SK-N-MC (cell line): Measurements from ENCODE around the gene HCAR2.
"Not testable (repeated sequence)": the region's sequence is repeated elsewhere in the genome, so short reads cannot be mapped to it uniquely, and the experiment has no call there.

ENCODE experiments used
- DNase-seq: peaks from one replicate; pipeline ENCODE4 v3.0.0-alpha.2; 2011; ENCODE audit warnings: low read depth, low spot score
- H3K27ac ChIP-seq: fragments of 200-600 bp; sonication (generic); 2 replicates; pipeline ENCODE4 v1.5.1; 2016; ENCODE audit warnings: mixed run types
- H3K36me3 ChIP-seq: fragments of 200-600 bp; sonication (generic); 2 replicates; pipeline ENCODE4 v1.6.1; 2017; ENCODE audit warnings: antibody characterized with exemption, low read length, mixed read lengths; ENCODE audit not compliant: insufficient read depth
- H3K4me3 ChIP-seq: fragments of 200-600 bp; sonication (generic); 2 replicates; pipeline ENCODE4 v1.5.1; 2016
- H3K9ac ChIP-seq: fragments of 200-600 bp; sonication (generic); 2 replicates; pipeline ENCODE4 v1.8.0; 2017; ENCODE audit warnings: mixed run types, mixed read lengths; ENCODE audit not compliant: insufficient read length
- H3K9me3 ChIP-seq: fragments of 200-600 bp; sonication (generic); 2 replicates; pipeline ENCODE4 v1.6.1; 2017; ENCODE audit warnings: low read depth, mild to moderate bottlenecking, antibody characterized with exemption, low read length, moderate library complexity, mixed read lengths
- EZH2 ChIP-seq: fragments of 200-600 bp; sonication (generic); IDR thresholded peaks from one replicate; pipeline ENCODE4 v1.6.1; 2017; ENCODE audit warnings: antibody characterized with exemption
- FOXP2 ChIP-seq: optimal IDR thresholded peaks from 2 replicates; pipeline ENCODE3; 2011; ENCODE audit warnings: mild to moderate bottlenecking, moderate library complexity; ENCODE audit not compliant: insufficient read depth; ENCODE audit errors: extremely low read length, control extremely low read depth
- POLR2AphosphoS5 ChIP-seq: IDR thresholded peaks from 2 replicates; pipeline ENCODE4 v1.6.1; 2012; ENCODE audit warnings: mild to moderate bottlenecking, low read depth, low read length, borderline replicate concordance

The HCAR2 gene

GRCh38 chr12:122669397-122670070 is 33.6 kb downstream of the HCAR2 start:
- no peak overlapping the region for H3K4me3 ChIP-seq
- H3K36me3 ChIP-seq: no peaks in the 10 kb centered on the region
- no peak overlapping the region for H3K9ac ChIP-seq
- no peak for TF ChIP-seq FOXP2
- no peak for TF ChIP-seq POLR2AphosphoS5
- TF ChIP-seq EZH2: no peak
- no peak for DNase-seq
- H3K9me3 ChIP-seq: no peaks in the 10 kb centered on the region
- H3K27ac ChIP-seq: no peak overlapping the region

- DNase-seq: no peak
- H3K27ac ChIP-seq: no peak overlapping the region
- TF ChIP-seq FOXP2 (no peak), EZH2 (no peak), POLR2AphosphoS5 (no peak)
- H3K4me3 ChIP-seq: no peak overlapping the region
- no peaks in the 10 kb centered on the region for H3K9me3 ChIP-seq
- no peaks in the 10 kb centered on the region for H3K36me3 ChIP-seq
- no peak overlapping the region for H3K9ac ChIP-seq
Observed at GRCh38 chr12:122668268-122668667, 34.9 kb downstream of the HCAR2 start.

DNA sequence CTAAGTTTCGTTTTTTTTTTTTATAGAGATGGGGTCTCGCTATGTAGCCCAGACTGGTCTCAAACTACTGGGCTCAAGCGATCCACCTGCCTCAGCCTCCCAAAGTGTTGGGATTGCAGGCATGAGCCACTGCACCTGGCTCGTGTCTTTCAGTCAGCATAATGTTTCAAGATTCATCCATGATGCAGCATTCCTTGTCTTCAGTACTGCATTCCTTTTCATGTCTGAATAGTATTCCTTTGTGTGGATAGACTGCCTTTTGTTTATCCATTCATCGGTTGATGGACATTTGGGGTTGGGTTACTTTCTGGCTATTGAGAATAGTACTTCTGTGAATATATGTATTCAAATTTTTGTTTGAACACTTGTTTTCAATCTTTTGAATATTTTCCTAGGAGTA is 37.4 kb downstream of the HCAR2 start:
- DNase-seq: no peak
- no peaks in the 10 kb centered on the region for H3K9me3 ChIP-seq
- TF ChIP-seq FOXP2: no peak
- TF ChIP-seq EZH2: no peak
- TF ChIP-seq POLR2AphosphoS5: no peak
- no peak overlapping the region for H3K9ac ChIP-seq
- no peak overlapping the region for H3K27ac ChIP-seq
- H3K36me3 ChIP-seq: no peaks in the 10 kb centered on the region
- no peak overlapping the region for H3K4me3 ChIP-seq

DNA sequence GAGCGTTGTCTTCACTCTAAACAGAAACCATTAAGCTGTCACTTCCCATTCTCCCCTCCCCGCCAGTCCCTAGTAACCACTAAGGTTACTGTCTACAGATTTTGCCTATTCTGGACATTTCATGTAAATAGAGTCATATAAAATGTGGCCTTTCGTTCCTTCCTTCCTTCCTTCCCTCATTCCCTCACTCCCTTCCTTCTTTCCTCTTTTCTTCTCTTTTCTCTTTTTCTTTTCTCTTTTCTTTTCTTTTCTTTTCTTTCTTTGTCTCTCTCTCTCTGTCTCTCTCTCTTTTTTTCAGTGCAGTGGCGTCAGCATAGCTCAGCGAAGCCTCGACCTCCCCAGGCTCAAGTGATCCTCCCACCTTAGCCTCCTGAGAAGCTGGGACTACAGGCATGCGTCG is 37.8 kb downstream of the HCAR2 start:
- no peak overlapping the region for H3K9ac ChIP-seq
- TF ChIP-seq EZH2: no peak
- TF ChIP-seq FOXP2: no peak
- TF ChIP-seq POLR2AphosphoS5: no peak
- H3K36me3 ChIP-seq: no peaks in the 10 kb centered on the region
- H3K9me3 ChIP-seq: no peaks in the 10 kb centered on the region
- no peak overlapping the region for H3K27ac ChIP-seq
- H3K4me3 ChIP-seq: no peak overlapping the region
- no peak for DNase-seq

DNA sequence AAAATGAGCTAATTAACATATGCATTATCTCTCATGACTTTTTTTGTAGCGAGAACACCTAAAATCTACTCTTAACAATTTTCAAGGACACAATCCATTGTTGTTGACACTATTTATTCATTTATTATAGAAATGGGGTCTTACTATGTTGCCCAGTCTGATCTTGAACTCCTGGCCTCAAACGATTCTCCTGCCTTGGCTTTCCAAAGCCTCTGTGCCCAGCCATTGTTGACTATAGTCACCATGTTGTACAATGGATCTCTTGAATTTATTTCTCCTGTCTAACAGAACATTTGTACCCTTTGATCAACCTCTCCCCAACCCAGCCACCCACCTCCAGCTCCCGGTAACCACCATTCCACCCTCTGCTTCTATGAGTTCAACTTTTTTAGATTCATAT is 41.2 kb downstream of the HCAR2 start:
- no peak for DNase-seq
- Histone ChIP-seq H3K4me3 (no peak overlapping the region), H3K9me3 (no peaks in the 10 kb centered on the region), H3K27ac (no peak overlapping the region), H3K36me3 (no peaks in the 10 kb centered on the region), H3K9ac (no peak overlapping the region)
- no peak for TF ChIP-seq POLR2AphosphoS5
- no peak for TF ChIP-seq FOXP2
- TF ChIP-seq EZH2: no peak

- no peak overlapping the region for H3K27ac ChIP-seq
- no peak for DNase-seq
- TF ChIP-seq FOXP2 (no peak), EZH2 (no peak), POLR2AphosphoS5 (no peak)
- H3K36me3 ChIP-seq: no peaks in the 10 kb centered on the region
- H3K4me3 ChIP-seq: no peak overlapping the region
- no peak overlapping the region for H3K9ac ChIP-seq
- no peaks in the 10 kb centered on the region for H3K9me3 ChIP-seq
Observed at GRCh38 chr12:122661246-122661645, 41.9 kb downstream of the HCAR2 start.

GRCh38 chr12:122659579-122659978 is 43.6 kb downstream of the HCAR2 start:
- Histone ChIP-seq H3K27ac (no peak overlapping the region), H3K4me3 (no peak overlapping the region), H3K36me3 (no peaks in the 10 kb centered on the region), H3K9me3 (no peaks in the 10 kb centered on the region), H3K9ac (no peak overlapping the region)
- TF ChIP-seq FOXP2 (no peak), POLR2AphosphoS5 (no peak), EZH2 (no peak)
- DNase-seq: no peak

- Histone ChIP-seq H3K9ac (no peak overlapping the region), H3K9me3 (no peaks in the 10 kb centered on the region), H3K27ac (no peak overlapping the region), H3K4me3 (no peak overlapping the region), H3K36me3 (no peaks in the 10 kb centered on the region)
- TF ChIP-seq POLR2AphosphoS5 (no peak), FOXP2 (no peak), EZH2 (no peak)
- DNase-seq: no peak
Observed at GRCh38 chr12:122656298-122656697, 46.9 kb downstream of the HCAR2 start.

DNA sequence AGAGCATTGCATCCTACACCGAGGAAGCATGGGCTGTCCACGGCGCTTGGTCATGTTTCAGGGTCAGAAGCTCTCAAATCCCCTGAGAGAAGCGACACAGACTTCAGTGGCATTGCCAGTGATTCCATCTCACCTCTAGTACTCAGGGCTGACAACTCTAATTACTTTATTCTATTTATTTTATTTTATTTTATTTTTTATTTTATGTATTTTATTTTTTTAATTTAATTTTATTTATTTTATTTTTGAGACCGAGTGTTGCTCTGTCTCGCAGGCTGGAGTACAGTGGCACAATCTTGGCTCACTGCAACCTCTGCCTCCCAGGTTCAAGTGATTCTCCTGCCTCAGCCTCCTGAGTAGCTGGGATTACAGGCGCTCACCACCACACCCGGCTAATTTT is 49.9 kb downstream of the HCAR2 start:
- not testable (repeated sequence) for H3K9ac ChIP-seq, H3K9me3 ChIP-seq, H3K4me3 ChIP-seq, H3K36me3 ChIP-seq, DNase-seq, H3K27ac ChIP-seq
